Neuronal stem cell (in vitro differentiated cells): Measurements from ENCODE around the gene CTCF.
A peak's percentile ranks its signal among the peaks of the same experiment; 100 is the strongest.

Experiments
- DNase-seq: peaks from one replicate; pipeline ENCODE4 v3.0.0-alpha.2; 2013; ENCODE audit warnings: low spot score
- H2AFZ ChIP-seq: one replicate; pipeline ENCODE4 v1.6.1; 2013; ENCODE audit warnings: mild to moderate bottlenecking, low read length, inconsistent platforms
- H2AK5ac ChIP-seq: 2 replicates; pipeline ENCODE4 v1.6.1; 2013; ENCODE audit warnings: low read depth, mild to moderate bottlenecking, inconsistent platforms, low read length, moderate library complexity, mixed read lengths
- H2BK120ac ChIP-seq: 2 replicates; pipeline ENCODE4 v1.6.1; 2013; ENCODE audit warnings: low read depth, mild to moderate bottlenecking, inconsistent platforms, low read length, moderate library complexity, mixed read lengths
- H2BK12ac ChIP-seq: one replicate; pipeline ENCODE4 v1.6.1; 2013; ENCODE audit warnings: low read length, inconsistent platforms
- H2BK15ac ChIP-seq: 2 replicates; pipeline ENCODE4 v1.6.1; 2013; ENCODE audit warnings: mild to moderate bottlenecking, low read length, inconsistent platforms, mixed read lengths
- H2BK5ac ChIP-seq: one replicate; pipeline ENCODE4 v1.6.1; 2013; ENCODE audit warnings: inconsistent platforms, mild to moderate bottlenecking, low read length, moderate library complexity
- H3K14ac ChIP-seq: one replicate; pipeline ENCODE4 v1.6.1; 2013; ENCODE audit warnings: low read length, inconsistent platforms
- H3K18ac ChIP-seq: 2 replicates; pipeline ENCODE4 v1.6.1; 2013; ENCODE audit warnings: low read length, inconsistent platforms
- H3K23ac ChIP-seq: 2 replicates; pipeline ENCODE4 v1.6.1; 2013; ENCODE audit warnings: low read depth, mild to moderate bottlenecking, mixed read lengths, low read length, inconsistent platforms; ENCODE audit not compliant: poor library complexity
- H3K27ac ChIP-seq: replicated peaks from 3 replicates; pipeline ENCODE4 v1.5.1; 2013; ENCODE audit warnings: low read length, inconsistent platforms
- H3K27me3 ChIP-seq, 3 experiments: 2 replicates each; pipeline ENCODE4 v1.6.1; 2013; ENCODE audit warnings: low read length in 3 of 3, mild to moderate bottlenecking in 2 of 3, inconsistent platforms in 1 of 3, low read depth in 1 of 3, mixed read lengths in 1 of 3, moderate library complexity in 1 of 3; ENCODE audit not compliant: control insufficient read depth in 3 of 3, insufficient read depth in 3 of 3
- H3K36me3 ChIP-seq, 2 donors: replicated peaks in 1 of 2; 2 replicates each; pipeline ENCODE4 v1.6.1; 2013; ENCODE audit warnings: low read length in 2 of 2; ENCODE audit not compliant: control insufficient read depth in 2 of 2, insufficient read depth in 2 of 2
- H3K4ac ChIP-seq: 2 replicates; pipeline ENCODE4 v1.6.1; 2013; ENCODE audit warnings: inconsistent platforms, mild to moderate bottlenecking, low read length, moderate library complexity
- H3K4me1 ChIP-seq, 2 donors: 1 replicate in 1 of 2; 2 replicates in 1 of 2; pipeline ENCODE4 v1.6.1; 2013; ENCODE audit warnings: low read length in 2 of 2, low read depth in 1 of 2; ENCODE audit not compliant: control insufficient read depth in 2 of 2, insufficient read depth in 1 of 2
- H3K4me2 ChIP-seq: one replicate; pipeline ENCODE4 v1.6.1; 2013; ENCODE audit warnings: mild to moderate bottlenecking, low read length, inconsistent platforms; ENCODE audit not compliant: insufficient read depth, poor library complexity, severe bottlenecking
- H3K4me3 ChIP-seq, 2 donors: 2 replicates each; pipeline ENCODE4 v1.5.1; 2013; ENCODE audit warnings: low read length in 2 of 2, mild to moderate bottlenecking in 2 of 2, inconsistent platforms in 1 of 2, moderate library complexity in 1 of 2
- H3K79me1 ChIP-seq: one replicate; pipeline ENCODE4 v1.6.1; 2013; ENCODE audit warnings: low read depth, mild to moderate bottlenecking, inconsistent platforms, low read length, moderate library complexity
- H3K9ac ChIP-seq: one replicate; pipeline ENCODE4 v1.6.1; 2013; ENCODE audit warnings: mild to moderate bottlenecking, low read depth, low read length, inconsistent platforms; ENCODE audit not compliant: poor library complexity
- H3K9me3 ChIP-seq, 2 donors: replicated peaks in 1 of 2; 2 replicates each; pipeline versions ENCODE3 to v1.6.1; 2013; ENCODE audit warnings: low read length in 2 of 2, mild to moderate bottlenecking in 2 of 2, inconsistent platforms in 1 of 2, low read depth in 1 of 2, mixed read lengths in 1 of 2, moderate library complexity in 1 of 2; ENCODE audit not compliant: control insufficient read depth in 2 of 2, insufficient read depth in 1 of 2
- H4K8ac ChIP-seq: one replicate; pipeline ENCODE4 v1.6.1; 2013; ENCODE audit warnings: low read depth, mild to moderate bottlenecking, inconsistent platforms, low read length, moderate library complexity
- H4K91ac ChIP-seq: one replicate; pipeline ENCODE4 v1.6.1; 2013; ENCODE audit warnings: low read length, low read depth, mild to moderate bottlenecking, inconsistent platforms; ENCODE audit not compliant: poor library complexity
- WGBS, 2 donors: extraction: QIAGEN DNeasy Blood & Tissue Kit; methylation state at CpG; one replicate each; pipeline ENCODE4 v1.1.7; 2013; ENCODE audit warnings: missing lambda C conversion rate in 2 of 2, mixed read lengths in 1 of 2; ENCODE audit not compliant: insufficient read length in 2 of 2, insufficient replicate concordance in 1 of 2; ENCODE audit errors: extremely low coverage in 2 of 2; 5-methylcytosine and 5-hydroxymethylcytosine counted together

Gene CTCF

DNA sequence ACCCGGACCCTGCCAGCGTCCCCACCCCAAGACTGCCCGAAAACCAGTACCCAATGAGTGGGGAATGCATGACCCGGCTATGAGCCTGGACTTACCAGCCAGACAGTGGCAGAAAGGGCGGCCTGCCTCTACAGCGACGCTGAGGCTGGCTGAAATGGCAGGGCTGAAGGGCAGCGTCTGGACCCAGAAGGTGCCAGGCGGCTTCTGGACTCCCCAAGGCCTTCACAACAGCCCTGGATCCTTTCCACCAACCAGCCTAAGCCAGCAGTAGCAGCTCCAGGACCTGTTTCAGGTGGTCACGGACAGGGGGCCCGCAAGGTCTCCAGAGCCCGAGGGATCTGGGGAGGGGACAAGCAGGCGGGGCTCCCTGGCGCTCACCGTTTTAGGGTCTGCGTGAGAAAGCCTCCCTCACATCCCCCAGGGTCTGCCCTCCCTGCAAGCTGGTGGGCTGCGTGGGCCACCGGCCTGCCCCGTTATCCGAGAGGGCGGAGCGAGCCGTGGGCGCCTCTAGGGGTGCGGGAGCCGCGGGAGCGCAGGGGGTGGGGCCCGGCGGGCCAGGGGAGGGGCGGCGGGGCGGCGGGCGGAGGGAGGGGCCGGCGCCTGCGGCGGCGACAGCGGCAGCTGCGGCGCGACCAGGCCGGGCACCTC is 34.0 kb upstream of the CTCF start, which contains the start of gene RIPOR1:
RIPOR1 (plus strand) TSS at position 608 of the 648 bp plus-strand sequence. CDS start 9,618 bp downstream, outside the sequence.
- Histone ChIP-seq H2AK5ac (peak within 1 kb of the TSS; percentile 89), H3K14ac (peak within 1 kb of the TSS; percentile 91), H4K8ac (peak within 1 kb of the TSS; percentile 68), H2BK5ac (peak within 1 kb of the TSS; percentile 79), H2BK12ac (peak within 1 kb of the TSS; percentile 1), H3K9ac (peak within 1 kb of the TSS; percentile 88), H2BK120ac (peak within 1 kb of the TSS; percentile 0), H3K4me2 (peak within 1 kb of the TSS; percentile 97), H2BK15ac (no peak within 1 kb of the TSS), H3K27ac (peak within 1 kb of the TSS; percentile 2), H4K91ac (no peak within 1 kb of the TSS), H2AFZ (peak within 1 kb of the TSS; percentile 96), H3K79me1 (peaks cover 2% of the 10 kb centered on the region), H3K18ac (peak within 1 kb of the TSS; percentile 94), H3K9me3 (no peaks in the 10 kb centered on the region), H3K4me1 (peaks cover 17 to 20% of the 10 kb centered on the region in 2 donors), H3K36me3 (peaks cover 0 to 4% of the 10 kb centered on the region in 2 donors), H3K23ac (peak within 1 kb of the TSS; percentile 89), H3K4me3 (peak within 1 kb of the TSS; percentile 89 to 96), H3K4ac (no peak within 1 kb of the TSS), H3K27me3 (peaks cover 4 to 54% (median 17%) of the 10 kb centered on the region in 3 experiments)
- WGBS, 2 donors: no CpG with 5 or more reads among the region's 45 CpGs
- DNase-seq: peak; percentile 49

DNA sequence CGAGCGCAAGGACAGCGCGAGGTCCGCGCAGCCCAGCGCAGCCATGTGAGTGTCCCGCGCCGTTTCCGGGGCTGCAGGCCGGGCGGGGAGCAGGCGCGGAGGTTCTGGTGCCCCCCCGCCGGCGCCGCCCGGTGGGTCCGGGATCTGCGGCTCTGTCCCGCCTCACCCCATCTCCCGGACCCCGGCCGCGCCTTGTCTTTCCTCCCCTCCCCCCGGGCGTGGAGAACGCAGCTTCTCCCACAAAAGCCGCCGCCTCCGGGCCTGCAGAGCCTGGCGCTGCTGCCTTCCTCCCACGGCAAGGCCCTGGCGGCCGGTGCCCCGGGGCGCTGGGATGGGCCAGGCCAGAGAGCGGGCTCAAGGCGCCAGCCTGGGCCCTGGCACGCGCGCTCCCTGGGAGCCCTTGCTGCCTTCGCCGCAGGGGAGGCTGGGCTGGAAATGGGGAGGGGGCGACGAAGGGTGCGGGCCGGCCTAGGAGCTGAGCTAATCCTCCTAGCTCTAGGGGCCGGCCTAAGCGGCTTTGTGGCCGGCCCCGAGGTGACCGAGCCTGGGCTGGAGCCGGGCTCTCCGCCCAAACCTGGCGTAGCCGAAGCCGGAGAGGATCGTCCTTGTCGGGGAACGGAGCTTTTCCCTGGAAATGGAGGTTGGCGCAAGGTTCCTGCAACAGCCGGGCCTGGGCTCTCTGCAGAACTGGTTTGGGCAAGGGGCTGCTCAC is 33.3 kb upstream of the CTCF start:
- WGBS, 2 donors: no CpG with 5 or more reads among the region's 65 CpGs

DNA sequence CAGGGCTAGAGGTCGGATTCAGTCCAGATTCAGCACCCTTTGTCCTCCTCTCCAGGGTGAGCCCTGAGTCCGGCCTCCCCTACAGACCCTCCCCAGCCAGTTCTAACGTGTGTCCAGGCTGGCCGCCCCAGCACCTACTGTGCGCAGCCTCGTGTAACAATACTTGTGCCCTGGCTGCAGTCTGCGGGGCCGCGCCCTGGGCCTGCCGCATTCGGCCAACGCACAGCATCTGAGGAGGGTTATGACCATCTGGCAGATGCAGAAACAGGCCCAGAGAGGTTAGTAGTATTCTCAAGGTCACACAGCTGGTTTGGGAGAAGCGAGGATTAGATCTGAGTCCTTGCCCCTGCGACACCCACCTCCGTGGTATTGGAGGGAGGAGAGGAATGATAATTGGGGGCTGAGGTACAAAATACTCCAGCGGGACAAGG is 32.7 kb upstream of the CTCF start:
- Histone ChIP-seq H3K4ac (no peak overlapping the region), H3K9me3 (no peaks in the 10 kb centered on the region), H3K9ac (peak overlapping the region; percentile 88), H4K91ac (no peak overlapping the region), H2BK120ac (no peak overlapping the region), H3K79me1 (peaks cover 2% of the 10 kb centered on the region), H3K27ac (no peak overlapping the region), H3K4me1 (peaks cover 17 to 20% of the 10 kb centered on the region in 2 donors), H2BK12ac (no peak overlapping the region), H3K4me3 (peak overlapping the region; percentile 89 to 96), H2AFZ (peak overlapping the region; percentile 96), H2AK5ac (peak overlapping the region; percentile 73), H3K14ac (peak overlapping the region; percentile 23), H3K23ac (peak overlapping the region; percentile 89), H3K18ac (peak overlapping the region; percentile 95), H3K36me3 (peaks cover 0 to 4% of the 10 kb centered on the region in 2 donors), H3K4me2 (peak overlapping the region; percentile 97), H2BK5ac (peak overlapping the region; percentile 79), H4K8ac (no peak overlapping the region), H2BK15ac (no peak overlapping the region), H3K27me3 (peaks cover 4 to 53% (median 9%) of the 10 kb centered on the region in 3 experiments)
- no CpG with 5 or more reads among the region's 16 CpGs for WGBS, 2 donors
- no peak for DNase-seq

More for the DNA sequence above, 33.3 kb upstream of the CTCF start:
- no peak overlapping the region for H2BK120ac ChIP-seq
- H3K9ac ChIP-seq: peak overlapping the region; percentile 88
- H3K27me3 ChIP-seq: peaks cover 4 to 56% (median 15%) of the 10 kb centered on the region in 3 experiments
- H3K4me1 ChIP-seq: peaks cover 17 to 20% of the 10 kb centered on the region in 2 donors
- no peak overlapping the region for H2BK15ac ChIP-seq
- peak overlapping the region; percentile 91 for H3K14ac ChIP-seq
- H3K27ac ChIP-seq: no peak overlapping the region
- peak overlapping the region; percentile 89 for H3K23ac ChIP-seq
- peak overlapping the region; percentile 94 for H3K18ac ChIP-seq
- peaks cover 0 to 4% of the 10 kb centered on the region in 2 donors for H3K36me3 ChIP-seq
- no peak overlapping the region for H4K91ac ChIP-seq
- peak overlapping the region; percentile 96 for H2AFZ ChIP-seq
- H2AK5ac ChIP-seq: peak overlapping the region; percentile 73
- H3K9me3 ChIP-seq: no peaks in the 10 kb centered on the region
- H2BK5ac ChIP-seq: peak overlapping the region; percentile 79
- peak overlapping the region; percentile 89 to 96 for H3K4me3 ChIP-seq
- no peak overlapping the region for H4K8ac ChIP-seq
- H3K4ac ChIP-seq: no peak overlapping the region
- no peak for DNase-seq
- peaks cover 2% of the 10 kb centered on the region for H3K79me1 ChIP-seq
- peak overlapping the region; percentile 97 for H3K4me2 ChIP-seq
- no peak overlapping the region for H2BK12ac ChIP-seq
